ENCODE data around the gene KIAA0825. TPM values are rescaled to one million over a fixed set of nuclear protein-coding genes. Genes with fewer than 3 reads are reported as not detected.

KIAA0825 gene
- total RNA-seq, 3 donors from 2014 or later (not counting 1 experiment from before 2014, with no cell fraction given), result 2.4 to 5.0 (median 4.8) TPM

DNA sequence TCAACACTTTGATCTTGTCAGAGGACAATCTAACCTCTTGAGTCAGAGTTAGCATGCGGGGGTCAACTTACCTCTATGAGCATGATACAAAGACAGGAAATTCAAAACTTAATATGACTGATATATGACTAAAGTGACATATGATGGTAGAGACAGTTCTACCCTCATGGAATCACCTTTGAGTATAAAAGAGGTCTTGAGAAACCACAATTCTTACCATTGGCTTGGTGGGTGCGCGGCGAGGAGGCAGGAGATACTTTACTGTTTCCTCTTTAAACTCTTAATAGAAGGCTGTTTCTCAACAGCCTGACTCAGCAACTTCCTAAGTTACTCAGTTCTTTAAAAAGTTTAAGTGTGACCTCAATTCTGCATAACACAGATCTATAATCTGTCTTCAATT lies 372.8 kb downstream of the KIAA0825 start:
- no peaks in the 10 kb centered on the region for H3K36me3 ChIP-seq (ENCODE audit: control insufficient read depth, insufficient read depth, low read length)
- H3K4me3 ChIP-seq (ENCODE audit: low read length), result no peak overlapping the region
- Mint-ChIP-seq H3K9me3 (no peaks in the 10 kb centered on the region), H3K4me1 (no peaks in the 10 kb centered on the region), H3K36me3 (no peaks in the 10 kb centered on the region), H3K4me3 (no peak overlapping the region), H3K27ac (no peak overlapping the region), H3K27me3 (ENCODE audit: low read depth in 2 of 2) (no peaks in the 10 kb centered on the region)
- TF ChIP-seq, protein P1, sequence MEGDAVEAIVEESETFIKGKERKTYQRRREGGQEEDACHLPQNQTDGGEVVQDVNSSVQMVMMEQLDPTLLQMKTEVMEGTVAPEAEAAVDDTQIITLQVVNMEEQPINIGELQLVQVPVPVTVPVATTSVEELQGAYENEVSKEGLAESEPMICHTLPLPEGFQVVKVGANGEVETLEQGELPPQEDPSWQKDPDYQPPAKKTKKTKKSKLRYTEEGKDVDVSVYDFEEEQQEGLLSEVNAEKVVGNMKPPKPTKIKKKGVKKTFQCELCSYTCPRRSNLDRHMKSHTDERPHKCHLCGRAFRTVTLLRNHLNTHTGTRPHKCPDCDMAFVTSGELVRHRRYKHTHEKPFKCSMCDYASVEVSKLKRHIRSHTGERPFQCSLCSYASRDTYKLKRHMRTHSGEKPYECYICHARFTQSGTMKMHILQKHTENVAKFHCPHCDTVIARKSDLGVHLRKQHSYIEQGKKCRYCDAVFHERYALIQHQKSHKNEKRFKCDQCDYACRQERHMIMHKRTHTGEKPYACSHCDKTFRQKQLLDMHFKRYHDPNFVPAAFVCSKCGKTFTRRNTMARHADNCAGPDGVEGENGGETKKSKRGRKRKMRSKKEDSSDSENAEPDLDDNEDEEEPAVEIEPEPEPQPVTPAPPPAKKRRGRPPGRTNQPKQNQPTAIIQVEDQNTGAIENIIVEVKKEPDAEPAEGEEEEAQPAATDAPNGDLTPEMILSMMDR (IDR thresholded peaks at IDR 0.05), result no peak
- no peaks in the 10 kb centered on the region for H3K27me3 ChIP-seq (ENCODE audit: control insufficient read depth, insufficient read depth, low read length)
- no peaks in the 10 kb centered on the region for H3K9me3 ChIP-seq (ENCODE audit: control insufficient read depth, insufficient read depth, low read length)
- DNase-seq (no peak), ATAC-seq (no peak)
- WGBS (ENCODE audit: insufficient coverage), result 18% methylated on average over 3 of the region's 4 CpGs
- no peaks in the 10 kb centered on the region for H3K4me1 ChIP-seq (ENCODE audit: control insufficient read depth, insufficient read depth, low read length)
- H3K27ac ChIP-seq (ENCODE audit: low read length), result no peak overlapping the region
- intact Hi-C loops (cut with micrococcal nuclease), result no loop called here

DNA sequence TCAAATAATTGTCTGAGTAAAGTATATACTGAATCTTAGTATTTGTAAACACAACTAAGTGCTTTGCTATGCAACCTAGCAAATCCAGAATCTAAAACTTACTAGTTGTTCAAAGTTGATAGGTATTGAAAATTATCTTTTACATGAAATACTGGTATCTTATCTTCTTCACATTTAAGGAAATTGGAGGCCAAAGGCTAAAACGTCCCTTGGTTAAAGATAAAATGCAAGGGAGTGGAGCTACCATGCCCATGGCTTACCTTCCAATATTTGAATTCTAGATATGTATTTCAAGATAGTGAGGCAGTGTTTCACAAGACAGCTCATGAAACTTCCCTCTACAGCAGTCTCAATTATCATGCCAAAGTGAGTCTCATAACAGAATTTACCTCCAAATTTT lies 373.5 kb downstream of the KIAA0825 start:
- Histone ChIP-seq H3K36me3 (ENCODE audit: control insufficient read depth, insufficient read depth, low read length) (no peaks in the 10 kb centered on the region), H3K27ac (ENCODE audit: low read length) (no peak overlapping the region), H3K9me3 (ENCODE audit: control insufficient read depth, insufficient read depth, low read length) (no peaks in the 10 kb centered on the region), H3K27me3 (ENCODE audit: control insufficient read depth, insufficient read depth, low read length) (no peaks in the 10 kb centered on the region), H3K4me3 (ENCODE audit: low read length) (no peak overlapping the region), H3K4me1 (ENCODE audit: control insufficient read depth, insufficient read depth, low read length) (no peaks in the 10 kb centered on the region)
- no peak for DNase-seq
- WGBS (ENCODE audit: insufficient coverage), result no CpG with 5 or more reads among the region's 1 CpG
- H3K27me3 Mint-ChIP-seq (ENCODE audit: low read depth in 2 of 2), result no peaks in the 10 kb centered on the region
- TF ChIP-seq, protein P1 (IDR thresholded peaks at IDR 0.05), result no peak
- no peak overlapping the region for H3K4me3 Mint-ChIP-seq
- H3K9me3 Mint-ChIP-seq, result no peaks in the 10 kb centered on the region
- H3K27ac Mint-ChIP-seq, result no peak overlapping the region
- no peak for ATAC-seq
- no peaks in the 10 kb centered on the region for H3K36me3 Mint-ChIP-seq
- no peaks in the 10 kb centered on the region for H3K4me1 Mint-ChIP-seq
- intact Hi-C loops (cut with micrococcal nuclease), result no loop called here

DNA sequence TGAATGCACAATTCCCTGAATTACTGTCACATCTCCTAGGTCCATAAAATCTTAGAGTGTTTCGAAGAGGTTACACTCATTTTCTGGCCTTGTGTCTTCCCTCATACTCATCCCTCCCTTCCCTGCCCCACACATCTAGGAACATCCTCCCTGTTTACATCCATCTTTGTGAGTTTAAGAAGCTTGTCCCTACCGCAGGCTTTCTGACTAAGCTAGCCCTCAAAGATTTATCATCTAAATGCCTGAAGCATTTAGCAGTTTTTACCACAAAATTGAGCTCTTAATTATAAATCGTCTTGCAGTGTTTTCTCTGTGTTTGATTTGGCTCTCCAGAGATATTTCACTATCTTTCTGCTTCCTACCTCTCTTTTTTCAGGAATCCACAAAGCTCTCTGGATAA lies 374.8 kb downstream of the KIAA0825 start:
- intact Hi-C loops (cut with micrococcal nuclease), result no loop called here
- Histone ChIP-seq H3K27ac (ENCODE audit: low read length) (no peak overlapping the region), H3K9me3 (ENCODE audit: control insufficient read depth, insufficient read depth, low read length) (no peaks in the 10 kb centered on the region), H3K4me1 (ENCODE audit: control insufficient read depth, insufficient read depth, low read length) (no peaks in the 10 kb centered on the region), H3K36me3 (ENCODE audit: control insufficient read depth, insufficient read depth, low read length) (no peaks in the 10 kb centered on the region), H3K27me3 (ENCODE audit: control insufficient read depth, insufficient read depth, low read length) (no peaks in the 10 kb centered on the region), H3K4me3 (ENCODE audit: low read length) (no peak overlapping the region)
- DNase-seq, result no peak
- H3K9me3 Mint-ChIP-seq, result no peaks in the 10 kb centered on the region
- H3K4me3 Mint-ChIP-seq, result no peak overlapping the region
- TF ChIP-seq, protein P1 (IDR thresholded peaks at IDR 0.05), result no peak
- H3K36me3 Mint-ChIP-seq, result no peaks in the 10 kb centered on the region
- 55% methylated on average over 3 of the region's 3 CpGs for WGBS (ENCODE audit: insufficient coverage)
- no peaks in the 10 kb centered on the region for H3K4me1 Mint-ChIP-seq
- ATAC-seq, result no peak
- H3K27me3 Mint-ChIP-seq (ENCODE audit: low read depth in 2 of 2), result no peaks in the 10 kb centered on the region
- H3K27ac Mint-ChIP-seq, result no peak overlapping the region

DNA sequence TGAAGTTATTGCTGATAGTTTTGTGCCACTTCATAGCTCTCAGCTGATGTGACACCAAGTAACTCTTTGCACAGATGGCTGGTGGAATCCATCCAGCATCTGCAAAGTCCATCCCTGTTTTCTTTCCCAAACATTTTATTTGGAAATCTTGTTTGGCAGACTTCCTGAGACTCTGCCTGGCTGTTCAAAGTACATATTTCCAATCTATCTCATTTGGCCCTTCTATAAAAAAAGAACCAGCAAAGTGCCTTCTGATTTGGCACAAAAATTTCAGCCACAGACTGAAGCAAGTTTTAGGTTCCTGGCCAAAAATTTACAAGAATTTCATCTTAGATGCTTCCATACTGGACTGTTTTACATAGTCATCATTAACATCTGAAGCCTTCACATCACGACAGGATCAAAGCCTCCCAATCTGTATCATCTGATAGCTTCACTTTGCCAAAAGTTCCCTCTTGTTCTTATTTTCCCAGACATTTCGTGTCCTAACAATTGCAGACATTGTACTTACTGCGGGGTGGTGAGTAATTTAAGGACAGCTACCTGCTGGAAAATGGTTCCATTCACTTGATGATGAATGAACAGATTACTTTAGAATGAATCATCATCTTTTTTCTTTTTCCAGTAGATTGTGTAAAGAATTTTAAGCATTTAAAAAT lies 377.3 kb downstream of the KIAA0825 start:
- Mint-ChIP-seq H3K4me1 (no peaks in the 10 kb centered on the region), H3K36me3 (no peaks in the 10 kb centered on the region), H3K4me3 (no peak overlapping the region), H3K27me3 (ENCODE audit: low read depth in 2 of 2) (no peaks in the 10 kb centered on the region), H3K9me3 (peaks cover under 1% of the 10 kb centered on the region in 2 donors), H3K27ac (no peak overlapping the region)
- WGBS (ENCODE audit: insufficient coverage), result 94% methylated on average over 2 of the region's 3 CpGs
- Histone ChIP-seq H3K4me3 (ENCODE audit: low read length) (no peak overlapping the region), H3K27ac (ENCODE audit: low read length) (no peak overlapping the region), H3K4me1 (ENCODE audit: control insufficient read depth, insufficient read depth, low read length) (no peaks in the 10 kb centered on the region), H3K27me3 (ENCODE audit: control insufficient read depth, insufficient read depth, low read length) (no peaks in the 10 kb centered on the region), H3K9me3 (ENCODE audit: control insufficient read depth, insufficient read depth, low read length) (no peaks in the 10 kb centered on the region), H3K36me3 (ENCODE audit: control insufficient read depth, insufficient read depth, low read length) (no peaks in the 10 kb centered on the region)
- DNase-seq (no peak), ATAC-seq (no peak)
- intact Hi-C loops (cut with micrococcal nuclease), result no loop called here
- TF ChIP-seq, protein P1 (IDR thresholded peaks at IDR 0.05), result no peak

Measured in natural killer cell (primary cell).